Astrocyte of the cerebellum (primary cell): ENCODE data around the gene CRTAP.

ENCODE experiments used
- DNase-seq: peaks from one replicate; pipeline ENCODE4 v3.0.0-alpha.2; 2011; ENCODE audit warnings: low read depth
- H3K4me3 ChIP-seq: 2 replicates; pipeline ENCODE4 v1.5.1; 2011; ENCODE audit warnings: mild to moderate bottlenecking, low read depth, low read length, moderate library complexity
- CTCF ChIP-seq: IDR thresholded peaks from 2 replicates; pipeline ENCODE4 v1.5.1; 2012; ENCODE audit warnings: low read length, low read depth, moderate library complexity, mild to moderate bottlenecking; ENCODE audit errors: missing control alignments
- in situ Hi-C: cut with HindIII; loops from 2 replicates; pipeline ENCODE4 v1.10.0; 2017; ENCODE audit warnings: low sequenced_read_pairs

Gene CRTAP

GRCh38 chr3:33111581-33111980 is 2.2 kb upstream of the CRTAP start:
- in situ Hi-C loops: no loop called here
- no peak overlapping the region for H3K4me3 ChIP-seq
- TF ChIP-seq CTCF: no peak
- no peak for DNase-seq

- no peak for DNase-seq
- peak overlapping the region; percentile 57 for H3K4me3 ChIP-seq
- in situ Hi-C loops: no loop called here
- TF ChIP-seq CTCF: no peak
Measured at GRCh38 chr3:33114622-33115023, 809 bp downstream of the CRTAP start.

- in situ Hi-C loops: no loop called here
- DNase-seq: peak; percentile 88
- no peak for TF ChIP-seq CTCF
- peak overlapping the region; percentile 57 for H3K4me3 ChIP-seq
Measured at GRCh38 chr3:33115024-33115768, 1.4 kb downstream of the CRTAP start.

GRCh38 chr3:33117461-33117860 is 3.6 kb downstream of the CRTAP start:
- TF ChIP-seq CTCF: no peak
- in situ Hi-C loops: no loop called here
- DNase-seq: no peak
- H3K4me3 ChIP-seq: no peak overlapping the region

- in situ Hi-C loops: no loop called here
- no peak for TF ChIP-seq CTCF
Measured at GRCh38 chr3:33119891-33120290, 6.1 kb downstream of the CRTAP start.

GRCh38 chr3:33122991-33123390 is 9.2 kb downstream of the CRTAP start:
- no peak overlapping the region for H3K4me3 ChIP-seq
- DNase-seq: no peak
- TF ChIP-seq CTCF: no peak
- in situ Hi-C loops: no loop called here

More at GRCh38 chr3:33119891-33120290, 6.1 kb downstream of the CRTAP start:
- no peak overlapping the region for H3K4me3 ChIP-seq
- no peak for DNase-seq
